ENCODE results near the gene CHN1.

The CHN1 gene, protein sequence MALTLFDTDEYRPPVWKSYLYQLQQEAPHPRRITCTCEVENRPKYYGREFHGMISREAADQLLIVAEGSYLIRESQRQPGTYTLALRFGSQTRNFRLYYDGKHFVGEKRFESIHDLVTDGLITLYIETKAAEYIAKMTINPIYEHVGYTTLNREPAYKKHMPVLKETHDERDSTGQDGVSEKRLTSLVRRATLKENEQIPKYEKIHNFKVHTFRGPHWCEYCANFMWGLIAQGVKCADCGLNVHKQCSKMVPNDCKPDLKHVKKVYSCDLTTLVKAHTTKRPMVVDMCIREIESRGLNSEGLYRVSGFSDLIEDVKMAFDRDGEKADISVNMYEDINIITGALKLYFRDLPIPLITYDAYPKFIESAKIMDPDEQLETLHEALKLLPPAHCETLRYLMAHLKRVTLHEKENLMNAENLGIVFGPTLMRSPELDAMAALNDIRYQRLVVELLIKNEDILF

DNA sequence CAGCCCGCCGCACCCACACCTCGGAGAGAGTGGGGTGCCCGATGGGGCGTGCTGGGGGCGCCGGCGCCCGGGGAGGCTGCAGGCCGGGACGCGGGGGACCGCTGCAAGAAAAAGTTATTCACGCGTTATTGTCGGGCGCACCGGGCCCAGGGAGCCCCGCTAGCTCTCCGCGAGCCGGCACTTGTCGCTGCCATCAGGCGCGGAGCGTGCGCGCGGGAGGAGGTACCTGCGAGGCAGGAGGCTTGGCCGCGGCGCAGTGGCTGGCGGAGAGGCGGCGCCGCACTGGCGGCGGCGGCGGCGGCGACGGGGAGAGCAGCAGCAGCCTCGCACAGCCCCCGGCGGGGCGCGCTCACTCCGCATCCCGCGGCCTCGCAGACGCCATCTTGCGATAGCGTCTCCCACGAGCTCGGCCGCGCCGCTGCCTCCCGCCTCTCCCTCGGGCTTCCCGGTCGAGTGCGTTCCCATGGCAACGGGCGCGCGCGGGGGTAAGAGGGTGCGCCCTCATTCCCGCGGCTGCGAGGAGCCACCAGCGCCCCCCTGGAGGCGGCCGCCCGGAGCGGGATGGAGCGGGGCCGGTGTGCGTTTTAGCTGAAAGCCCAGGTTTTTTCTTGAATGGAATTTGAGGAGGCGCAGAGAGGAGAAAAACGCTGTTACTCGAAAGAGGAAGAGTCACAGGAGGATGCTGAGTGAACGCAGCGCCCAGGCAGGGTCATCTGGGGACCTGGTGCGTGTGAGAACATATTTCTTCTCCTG lies at the start of gene CHN1:
CHN1 (minus strand) TSS at position 402 of the 753 bp plus-strand sequence. CDS start 469 bp downstream, outside the sequence.
- DNase-seq: peak; percentile 77

DNA sequence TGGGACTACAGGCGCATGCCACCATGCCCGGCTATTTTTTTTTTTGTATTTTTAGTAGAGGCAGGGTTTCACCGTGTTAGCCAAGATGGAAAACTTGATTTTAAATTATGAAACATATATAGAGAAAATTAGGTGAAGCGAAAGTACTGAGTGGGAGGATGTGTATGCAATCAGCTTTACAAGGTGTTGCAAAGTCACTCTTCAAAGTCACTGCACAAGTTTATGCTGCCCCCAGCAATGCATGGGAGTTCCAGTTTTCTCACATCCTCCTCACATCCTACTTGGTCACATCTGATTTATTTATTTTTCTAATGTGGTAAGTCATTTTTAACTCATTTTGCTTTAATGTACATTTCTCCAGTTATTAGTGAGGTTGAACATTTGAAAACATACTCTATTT lies 49.2 kb upstream of the CHN1 start:
- DNase-seq: no peak

GRCh38 chr2:175049661-175050060 lies 44.5 kb upstream of the CHN1 start:
- DNase-seq: no peak

DNA sequence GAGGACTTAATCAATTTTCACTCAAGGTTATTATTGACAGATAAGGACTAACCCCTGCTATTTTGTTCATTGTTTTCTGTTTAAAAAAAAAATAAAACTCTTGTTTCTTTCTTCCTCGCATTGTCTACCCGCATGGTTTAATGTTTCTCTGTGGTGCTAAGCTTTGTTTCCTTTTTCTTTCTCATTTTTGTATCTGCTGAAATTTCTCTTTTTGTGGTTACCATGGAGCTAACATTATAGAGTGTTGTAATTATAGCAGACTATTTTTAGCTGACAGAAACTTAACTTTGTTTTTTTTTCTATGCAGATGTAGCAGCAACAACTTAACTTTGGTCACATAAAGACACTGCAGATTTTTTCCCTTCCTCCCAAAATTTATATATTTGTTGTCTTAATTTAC lies 43.1 kb upstream of the CHN1 start:
- no peak for DNase-seq

GRCh38 chr2:175039490-175039889 lies 34.3 kb upstream of the CHN1 start:
- no peak for DNase-seq

- no peak for DNase-seq
These were observed 33.9 kb upstream of the CHN1 start for GRCh38 chr2:175039031-175039430.

GRCh38 chr2:175037941-175038340 lies 32.8 kb upstream of the CHN1 start:
- DNase-seq: no peak

DNA sequence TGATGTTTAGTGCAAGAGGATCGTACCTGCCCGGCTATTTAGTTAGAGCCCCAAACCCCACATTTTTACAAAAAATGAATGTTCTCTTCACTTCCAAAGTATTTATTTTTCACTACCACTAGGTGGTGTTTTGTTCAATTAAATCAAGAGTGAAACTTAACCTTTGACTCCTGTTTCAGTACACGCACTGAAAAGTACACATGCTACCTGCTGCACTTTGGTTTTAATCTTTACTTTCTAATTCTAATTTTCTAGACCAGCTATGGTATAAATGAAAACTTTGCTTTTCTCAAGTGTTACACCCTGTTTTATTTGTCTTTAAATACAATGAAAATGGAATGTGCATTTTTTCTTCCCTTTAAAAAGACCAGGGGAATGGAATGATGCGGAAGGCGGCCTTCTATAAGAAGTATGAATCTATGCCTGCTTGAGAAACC lies 31.4 kb upstream of the CHN1 start:
- no peak for DNase-seq

GRCh38 chr2:175035806-175036205 lies 30.6 kb upstream of the CHN1 start:
- no peak for DNase-seq

DNA sequence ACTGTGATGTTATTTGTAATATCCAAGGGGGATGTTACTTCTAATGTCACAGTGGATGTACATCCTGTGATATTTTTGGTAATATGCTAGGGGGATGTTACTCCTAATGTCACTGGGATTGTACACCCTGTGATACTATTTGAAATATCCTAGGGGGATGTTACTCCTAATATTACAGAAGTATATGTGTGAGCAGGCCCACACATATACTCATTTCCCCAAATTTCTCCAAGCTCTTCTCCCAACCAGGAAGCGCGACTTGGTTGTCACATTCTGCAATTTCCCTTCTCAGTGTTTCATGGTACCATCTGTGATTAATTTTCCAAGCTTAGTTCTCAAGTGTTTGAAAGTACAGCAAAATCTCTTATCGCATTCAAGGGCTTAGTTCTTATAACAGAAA lies 29.5 kb upstream of the CHN1 start:
- DNase-seq: no peak

- DNase-seq: no peak
These were observed 25.4 kb upstream of the CHN1 start for GRCh38 chr2:175030380-175031271.

GRCh38 chr2:175027755-175028154 lies 22.6 kb upstream of the CHN1 start:
- no peak for DNase-seq

DNA sequence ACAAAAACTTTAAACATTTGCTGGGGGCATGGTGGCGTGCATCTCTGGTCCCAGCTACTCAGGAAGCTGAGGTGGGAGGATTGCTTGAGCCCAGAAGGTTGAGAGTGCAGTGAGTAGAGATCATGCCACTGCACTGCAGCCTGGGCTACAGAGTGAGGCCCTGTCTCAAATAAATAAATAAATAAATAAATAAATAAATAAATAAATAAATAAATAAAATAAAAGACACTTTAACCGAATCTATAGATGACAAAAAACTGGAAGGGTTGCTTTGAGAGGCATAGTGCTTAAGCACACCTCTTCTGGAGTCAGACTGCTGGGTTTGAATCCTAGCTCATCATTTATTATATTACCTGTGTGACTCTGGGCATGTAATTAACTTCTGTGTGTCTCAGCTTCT lies 21.2 kb upstream of the CHN1 start:
- DNase-seq: no peak

DNA sequence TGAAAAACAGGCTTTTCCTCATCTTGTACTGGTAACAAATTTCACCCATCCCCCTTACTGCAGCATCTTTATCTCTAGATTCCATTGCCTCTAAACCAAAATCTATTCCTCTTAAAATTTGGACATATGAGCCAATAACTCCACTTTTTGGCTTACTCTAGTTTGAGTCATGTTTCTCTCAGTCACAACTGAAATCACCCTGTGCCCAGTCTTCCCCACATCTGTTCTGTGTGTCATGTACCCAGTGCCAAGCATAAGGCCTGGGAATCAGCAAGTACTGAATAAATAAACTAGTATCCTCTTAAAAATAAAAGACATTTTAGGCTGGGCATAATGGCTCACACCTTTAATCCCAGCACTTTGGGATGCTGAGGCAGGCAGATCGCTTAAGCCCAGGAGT lies 20.8 kb upstream of the CHN1 start:
- DNase-seq: no peak

- no peak for DNase-seq
These were observed 20.1 kb upstream of the CHN1 start for GRCh38 chr2:175025233-175025632.

DNA sequence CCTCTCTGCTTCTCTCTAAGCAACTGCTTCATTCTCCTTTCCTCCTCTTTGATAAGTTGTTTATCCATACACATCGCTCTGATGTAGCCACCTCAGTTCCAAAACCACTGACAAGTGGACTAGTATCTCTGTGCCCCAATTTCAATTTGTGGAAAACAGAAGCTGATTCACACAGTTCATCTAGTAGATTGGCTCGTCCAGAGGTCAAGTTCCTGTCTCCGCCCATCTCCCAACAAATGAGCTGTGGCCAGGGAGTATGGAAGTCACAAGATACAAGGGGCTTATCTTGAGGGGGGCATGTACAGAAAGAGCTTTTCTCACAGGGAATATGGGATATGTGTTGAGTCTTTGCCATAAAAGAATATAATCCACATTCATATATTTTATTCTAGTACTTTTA lies 17.7 kb upstream of the CHN1 start:
- DNase-seq: no peak

- no peak for DNase-seq
These were observed 14.6 kb upstream of the CHN1 start for GRCh38 chr2:175019566-175020327.

DNA sequence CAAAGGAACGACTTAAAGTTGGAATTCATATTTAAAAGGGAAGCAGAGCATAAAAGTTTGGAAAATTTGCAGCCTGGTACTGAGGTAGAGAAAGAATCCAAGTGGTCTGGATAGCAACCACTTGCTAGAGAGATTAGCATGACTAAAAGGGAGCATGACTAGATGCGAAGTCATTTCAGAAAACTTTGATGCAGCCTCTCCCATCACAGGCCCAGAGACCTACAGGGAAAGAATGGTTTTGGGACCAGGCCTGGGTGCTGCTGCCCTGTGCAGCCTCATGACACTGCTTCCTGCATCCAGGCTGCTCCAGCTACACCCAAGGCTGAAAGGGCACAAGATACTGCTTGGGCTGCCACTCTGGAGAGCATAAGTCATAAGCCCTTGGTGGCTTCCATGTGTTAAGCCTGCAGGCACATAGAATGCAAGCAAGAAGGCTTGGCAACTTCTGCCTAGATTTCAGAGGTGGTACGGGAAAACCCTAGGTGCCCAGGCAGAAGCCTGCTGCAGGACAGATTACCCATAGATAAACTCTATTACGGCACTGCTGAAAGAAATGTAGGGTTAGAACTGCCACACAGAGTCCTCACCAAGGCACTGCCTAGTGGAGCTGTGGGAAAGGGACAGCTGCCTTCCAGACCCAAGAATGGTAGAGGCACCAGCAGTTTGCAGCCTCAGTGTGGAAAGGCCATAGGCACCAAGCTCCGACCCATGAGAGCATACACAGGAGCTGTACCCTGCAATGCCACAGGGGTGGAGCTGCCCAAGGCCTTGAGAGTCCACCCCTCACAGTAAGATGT lies 12.6 kb upstream of the CHN1 start:
- no peak for DNase-seq

DNA sequence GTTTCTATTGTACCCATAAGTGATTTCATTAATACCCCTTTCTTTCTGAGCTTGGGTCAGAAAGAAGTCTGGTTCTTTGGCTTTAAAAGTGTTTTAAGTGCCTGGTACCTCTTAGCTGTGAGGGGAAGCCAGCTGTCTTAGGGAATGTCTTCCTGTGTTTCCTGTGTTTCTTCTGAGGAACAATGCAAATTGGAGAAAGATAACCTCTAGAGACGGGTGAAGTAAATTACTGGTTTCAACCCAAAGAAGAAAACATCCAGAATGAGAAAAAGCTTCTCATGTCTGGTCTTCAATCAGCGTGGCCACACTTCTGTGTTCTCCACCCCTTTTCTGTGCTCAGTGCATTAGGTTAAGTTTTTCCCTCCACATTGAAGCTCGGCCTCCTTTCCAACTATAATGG lies 10.2 kb upstream of the CHN1 start:
- no peak for DNase-seq

- DNase-seq: no peak
These were observed 7.3 kb upstream of the CHN1 start for GRCh38 chr2:175012516-175012915.

DNA sequence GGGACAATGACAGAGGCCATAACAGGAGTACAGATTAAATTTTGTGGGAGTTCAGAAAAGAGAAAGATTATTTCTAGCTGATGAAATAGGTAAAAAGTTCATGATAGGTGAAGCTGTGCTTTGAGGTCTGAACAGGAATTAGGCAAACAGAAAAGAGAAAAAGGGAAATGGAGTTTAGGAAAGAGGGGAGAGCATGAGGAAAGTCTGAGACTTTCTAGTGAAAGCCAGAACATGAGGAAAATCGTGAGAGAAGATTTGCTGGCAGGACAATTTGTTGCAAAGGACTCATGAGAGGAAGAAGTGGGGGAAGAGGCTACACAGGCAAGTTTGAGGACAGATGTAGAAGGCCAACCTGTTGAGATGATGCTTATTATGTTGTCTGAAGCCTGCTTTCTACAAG lies 6.3 kb upstream of the CHN1 start:
- DNase-seq: no peak

DNA sequence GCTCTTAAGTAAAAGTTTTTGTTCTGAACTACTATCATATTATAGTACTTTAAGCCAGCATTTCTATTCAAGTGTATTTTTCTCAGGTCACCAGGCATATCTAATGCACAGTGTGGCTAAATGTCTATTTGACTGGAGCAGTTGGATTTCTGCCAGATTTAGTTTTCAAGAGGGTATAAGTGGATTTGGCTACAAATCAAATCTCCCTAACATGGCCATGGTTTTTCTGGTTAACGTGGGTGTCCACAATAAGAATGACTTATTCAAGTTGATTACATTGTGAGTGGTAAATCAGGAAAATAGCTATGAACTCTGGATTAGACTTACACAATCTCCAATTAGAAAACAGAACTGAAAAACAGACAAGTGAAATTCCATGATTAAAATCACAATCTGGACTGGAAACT lies 5.7 kb upstream of the CHN1 start:
- peak; percentile 80 for DNase-seq

All from NCI-H1417 treated with DMSO at 0.1 percent for 48 hours (cell line).